ENCODE measurements around the gene PIP5K1A. TPM values are rescaled to one million over a fixed set of nuclear protein-coding genes. Genes with fewer than 3 reads are reported as not detected.

Gene PIP5K1A
- total and polyA plus RNA-seq, 7 experiments from 2014 or later: 11.7 to 76.5 (median 58.4) TPM

DNA sequence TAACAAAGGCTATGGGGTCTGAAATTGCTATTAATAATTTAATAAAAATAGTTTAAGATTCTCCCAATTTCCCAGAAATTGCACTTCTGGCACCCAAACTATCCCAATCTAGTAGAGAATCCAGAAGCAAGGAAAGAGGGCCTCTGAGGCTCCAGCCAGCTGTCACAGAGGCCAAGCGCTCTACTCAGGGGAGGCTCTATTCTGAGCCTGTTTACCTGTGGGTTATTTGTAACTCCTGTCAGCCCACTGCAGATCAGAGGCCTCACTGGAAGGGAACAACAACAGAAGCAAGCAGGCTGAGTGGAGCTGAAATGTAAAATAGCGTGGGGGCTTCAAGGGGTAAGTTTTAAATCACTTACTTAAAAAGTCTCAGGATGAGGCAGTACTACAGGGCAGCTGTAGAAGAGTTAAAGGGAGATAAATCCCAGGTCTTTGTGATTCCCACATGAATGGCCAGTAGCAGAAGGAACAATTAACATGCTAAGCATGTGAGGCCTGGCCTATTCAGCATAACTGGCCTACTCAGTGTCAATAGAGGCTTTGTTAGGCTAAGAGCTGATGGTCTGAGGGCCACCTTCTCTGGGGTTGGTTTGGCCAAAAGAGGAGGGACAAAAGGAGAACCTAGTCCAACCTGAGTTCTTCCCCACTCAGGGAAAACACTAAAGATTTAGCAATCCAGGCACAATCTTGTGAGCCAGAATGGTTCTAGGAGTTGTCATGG lies 96.5 kb downstream of the PIP5K1A start:
- intact Hi-C loops (cut with micrococcal nuclease): no loop called here
- ChIA-PET POLR2A (interaction anchor here (0.6 to 1.9 kb wide), 4 partner anchors 12 to 164 kb away, joined by 3 to 5 read pairs (median 4); partner anchors contain the start of genes POGZ, VPS72 and ZNF687), CTCF (interaction anchor here (8.4 kb wide), 1 partner anchor 46 kb away, joined by 119 read pairs; no protein-coding TSS in a partner anchor)
- DNase-seq (no peak), ATAC-seq (no peak)
- Histone ChIP-seq H3K27ac (ENCODE audit: low read depth, low read length) (no peak overlapping the region), H3K4me1 (ENCODE audit: control insufficient read depth in 2 of 2, insufficient read depth in 2 of 2, low read length in 2 of 2) (no peaks in the 10 kb centered on the region), H3K27me3 (ENCODE audit: control insufficient read depth in 2 of 2, insufficient read depth in 2 of 2, low read length in 2 of 2) (no peaks in the 10 kb centered on the region), H3K36me3 (ENCODE audit: control insufficient read depth in 2 of 3, insufficient read depth in 3 of 3, low read length in 3 of 3) (peaks cover 16 to 95% (median 34%) of the 10 kb centered on the region in 3 experiments), H3K9me3 (ENCODE audit: control insufficient read depth in 2 of 3, low read length in 3 of 3) (no peaks in the 10 kb centered on the region), H3K4me3 (ENCODE audit: low read length) (no peak overlapping the region)
- H3K4me3 Mint-ChIP-seq: no peak overlapping the region
- H3K27me3 Mint-ChIP-seq: no peaks in the 10 kb centered on the region
- peaks cover 9 to 43% (median 14%) of the 10 kb centered on the region in 5 donors for H3K36me3 Mint-ChIP-seq
- H3K4me1 Mint-ChIP-seq: peaks cover 0 to 14% (median 3%) of the 10 kb centered on the region in 7 donors
- peak overlapping the region in 2 of 9 donors; percentile 32 to 52 for H3K27ac Mint-ChIP-seq
- no peaks in the 10 kb centered on the region for H3K9me3 Mint-ChIP-seq

Other genes with a start within 250 kb of the PIP5K1A start
- gene CERS2, start 223.7 kb upstream of the PIP5K1A start, total RNA-seq: 100 to 1,000 TPM; 101 to 169 (median 136) TPM
- 100 to 1,000 TPM; 109 to 179 TPM for gene CERS2, start 223.7 kb upstream of the PIP5K1A start, polyA plus RNA-seq
- gene ANXA9, start 216.3 kb upstream of the PIP5K1A start, total RNA-seq: not detected
- under 1 TPM; 0.17 to 0.38 TPM for gene ANXA9, start 216.3 kb upstream of the PIP5K1A start, polyA plus RNA-seq
- 10 to 100 TPM; 24.6 to 53.4 (median 29.9) TPM for gene MINDY1, start 191.7 kb upstream of the PIP5K1A start, total RNA-seq
- 10 to 100 TPM; 12.8 to 33.1 TPM for gene MINDY1, start 191.7 kb upstream of the PIP5K1A start, polyA plus RNA-seq
- 10 to 100 TPM; 13.3 to 41.8 (median 17.2) TPM for gene PRUNE1, start 190.1 kb upstream of the PIP5K1A start, total RNA-seq
- gene PRUNE1, start 190.1 kb upstream of the PIP5K1A start, polyA plus RNA-seq: 10 to 100 TPM; 54.6 to 68.8 TPM
- gene BNIPL, start 162.0 kb upstream of the PIP5K1A start, total RNA-seq: 1 to 10 TPM in 4 of 5 experiments, under 1 TPM in 1; 0.37 to 9.4 (median 1.9) TPM
- gene BNIPL, start 162.0 kb upstream of the PIP5K1A start, polyA plus RNA-seq: under 1 TPM; 0.08 to 0.17 TPM
- 1 to 10 TPM in 2 of 5 experiments, under 1 TPM in 3; 0.64 to 3.2 (median 0.82) TPM for gene C1orf56, start 150.8 kb upstream of the PIP5K1A start, total RNA-seq
- 1 to 10 TPM; 3.5 to 4.3 TPM for gene C1orf56, start 150.8 kb upstream of the PIP5K1A start, polyA plus RNA-seq
- 100 to 1,000 TPM; 362 to 516 (median 425) TPM for gene CDC42SE1, start 138.9 kb upstream of the PIP5K1A start, total RNA-seq
- gene CDC42SE1, start 138.9 kb upstream of the PIP5K1A start, polyA plus RNA-seq: 100 to 1,000 TPM in 1 of 2 donors, 10 to 100 TPM in 1; 85.6 to 111 TPM
- 1 to 10 TPM; 3.3 to 6.0 (median 4.6) TPM for gene MLLT11, start 138.2 kb upstream of the PIP5K1A start, total RNA-seq
- 1 to 10 TPM; 3.7 to 4.8 TPM for gene MLLT11, start 138.2 kb upstream of the PIP5K1A start, polyA plus RNA-seq
- 10 to 100 TPM; 13.7 to 42.2 (median 32.2) TPM for gene GABPB2, start 127.8 kb upstream of the PIP5K1A start, total RNA-seq
- 10 to 100 TPM in 1 of 2 donors, 1 to 10 TPM in 1; 9.6 to 17.8 TPM for gene GABPB2, start 127.8 kb upstream of the PIP5K1A start, polyA plus RNA-seq
- gene SEMA6C, start 51.9 kb upstream of the PIP5K1A start, total RNA-seq: 10 to 100 TPM in 2 of 5 experiments, 1 to 10 TPM in 3; 2.5 to 12.4 (median 4.7) TPM
- gene SEMA6C, start 51.9 kb upstream of the PIP5K1A start, polyA plus RNA-seq: 1 to 10 TPM in 1 of 2 donors, under 1 TPM in 1; 0.56 to 2.6 TPM
- 10 to 100 TPM in 4 of 5 experiments, 1 to 10 TPM in 1; 3.1 to 59.4 (median 37.6) TPM for gene TNFAIP8L2, start 41.9 kb upstream of the PIP5K1A start, total RNA-seq
- 10 to 100 TPM; 17.1 to 77.3 TPM for gene TNFAIP8L2, start 41.9 kb upstream of the PIP5K1A start, polyA plus RNA-seq
- 1 to 10 TPM; 1.4 to 3.3 (median 2.3) TPM for gene LYSMD1, start 32.6 kb upstream of the PIP5K1A start, total RNA-seq
- gene LYSMD1, start 32.6 kb upstream of the PIP5K1A start, polyA plus RNA-seq: under 1 TPM; 0.35 to 0.48 TPM
- 10 to 100 TPM; 37.1 to 73.1 (median 57.1) TPM for gene SCNM1, start 32.4 kb upstream of the PIP5K1A start, total RNA-seq
- 10 to 100 TPM; 68.1 to 72.3 TPM for gene SCNM1, start 32.4 kb upstream of the PIP5K1A start, polyA plus RNA-seq
- gene TMOD4, start 22.6 kb upstream of the PIP5K1A start, total RNA-seq: 1 to 10 TPM; 2.5 to 5.4 (median 4.4) TPM
- gene TMOD4, start 22.6 kb upstream of the PIP5K1A start, polyA plus RNA-seq: under 1 TPM in 1 of 2 donors, not detected in 1; 0.73 TPM
- gene VPS72, start 8.4 kb upstream of the PIP5K1A start, total RNA-seq: 10 to 100 TPM; 35.1 to 82.0 (median 63.9) TPM
- gene VPS72, start 8.4 kb upstream of the PIP5K1A start, polyA plus RNA-seq: 10 to 100 TPM; 63.4 to 85.3 TPM
- 100 to 1,000 TPM in 3 of 5 experiments, 10 to 100 TPM in 2; 72.0 to 193 (median 126) TPM for gene PSMD4, start 56.2 kb downstream of the PIP5K1A start, total RNA-seq
- gene PSMD4, start 56.2 kb downstream of the PIP5K1A start, polyA plus RNA-seq: 100 to 1,000 TPM; 239 to 258 TPM
- gene ZNF687, start 83.7 kb downstream of the PIP5K1A start, total RNA-seq: 10 to 100 TPM; 30.4 to 38.1 (median 32.3) TPM
- 1 to 10 TPM; 1.1 to 1.5 TPM for gene ZNF687, start 83.7 kb downstream of the PIP5K1A start, polyA plus RNA-seq
- 10 to 100 TPM; 64.0 to 91.9 (median 76.3) TPM for gene PI4KB, start 128.9 kb downstream of the PIP5K1A start, total RNA-seq
- 10 to 100 TPM; 48.5 to 76.7 TPM for gene PI4KB, start 128.9 kb downstream of the PIP5K1A start, polyA plus RNA-seq
- 10 to 100 TPM; 62.6 to 89.3 (median 82.2) TPM for gene RFX5, start 148.7 kb downstream of the PIP5K1A start, total RNA-seq
- 10 to 100 TPM; 26.6 to 29.6 TPM for gene RFX5, start 148.7 kb downstream of the PIP5K1A start, polyA plus RNA-seq
- gene SELENBP1, start 174.2 kb downstream of the PIP5K1A start, total RNA-seq: not detected
- gene SELENBP1, start 174.2 kb downstream of the PIP5K1A start, polyA plus RNA-seq: not detected
- 100 to 1,000 TPM; 190 to 339 (median 267) TPM for gene PSMB4, start 201.0 kb downstream of the PIP5K1A start, total RNA-seq
- 10 to 100 TPM; 54.5 to 60.8 TPM for gene PSMB4, start 201.0 kb downstream of the PIP5K1A start, polyA plus RNA-seq